Activated CD8-positive, alpha-beta T cell treated with anti-CD3 and anti-CD28 coated beads for 36 hours (primary cell): ENCODE measurements around the gene KCNH4. TPM values are rescaled to one million over a fixed set of nuclear protein-coding genes. Genes with fewer than 3 reads are reported as not detected.

Source experiments
- ATAC-seq: fragments of 200-7000 bp; cut with Tn5 transposase; one replicate; pipeline ENCODE4 v1.10.0; 2021; ENCODE audit warnings: mild to moderate bottlenecking, moderate library complexity
- CTCF ChIA-PET: fragments of 350-600 bp; sonication (Branson Sonifier 250); formaldehyde crosslinking; loops from one replicate; lab custom pipeline; 2021; ENCODE audit warnings: antibody characterized with exemption; lab: Charles Lee
- POLR2A ChIA-PET: fragments of 350-600 bp; sonication (Branson Sonifier 250); formaldehyde crosslinking; loops from one replicate; lab custom pipeline; 2021; ENCODE audit warnings: antibody characterized with exemption; lab: Charles Lee
- DNase-seq: peaks from one replicate; pipeline ENCODE4 v3.0.0-alpha.2; 2020
- H3K27ac Mint-ChIP-seq: one replicate; pipeline ENCODE4 v1.8.0; 2021; ENCODE audit warnings: mild to moderate bottlenecking, mixed read lengths
- H3K27me3 Mint-ChIP-seq: one replicate; pipeline ENCODE4 v1.8.0; 2021; ENCODE audit warnings: mixed read lengths
- H3K36me3 Mint-ChIP-seq: one replicate; pipeline ENCODE4 v1.8.0; 2021; ENCODE audit warnings: low read depth, mixed read lengths
- H3K4me1 Mint-ChIP-seq: one replicate; pipeline ENCODE4 v1.8.0; 2021; ENCODE audit warnings: low read depth, mixed read lengths
- H3K4me3 Mint-ChIP-seq: one replicate; pipeline ENCODE4 v1.8.0; 2021; ENCODE audit warnings: mild to moderate bottlenecking, moderate library complexity, mixed read lengths
- H3K9me3 Mint-ChIP-seq: one replicate; pipeline ENCODE4 v1.8.0; 2021; ENCODE audit warnings: mixed read lengths
- intact Hi-C: fragments of 100-400 bp; cut with micrococcal nuclease; formaldehyde crosslinking; loops from one replicate; pipeline ENCODE4 v1.10.0; 2022
- total RNA-seq, 2 experiments: library from RNA; stranded (reverse); gene quantifications; one replicate each; pipeline ENCODE4 v1.2.3, GENCODE V29; 2021
- TF ChIP-seq, protein P1 (sequence below): fragments of 200-600 bp; IDR thresholded peaks from one replicate; pipeline ENCODE4 v1.8.0; 2022; ENCODE audit warnings: antibody characterized with exemption, mild to moderate bottlenecking

KCNH4 gene
- total RNA-seq, 2 experiments from 2014 or later, result 0.38 to 0.43 TPM

DNA sequence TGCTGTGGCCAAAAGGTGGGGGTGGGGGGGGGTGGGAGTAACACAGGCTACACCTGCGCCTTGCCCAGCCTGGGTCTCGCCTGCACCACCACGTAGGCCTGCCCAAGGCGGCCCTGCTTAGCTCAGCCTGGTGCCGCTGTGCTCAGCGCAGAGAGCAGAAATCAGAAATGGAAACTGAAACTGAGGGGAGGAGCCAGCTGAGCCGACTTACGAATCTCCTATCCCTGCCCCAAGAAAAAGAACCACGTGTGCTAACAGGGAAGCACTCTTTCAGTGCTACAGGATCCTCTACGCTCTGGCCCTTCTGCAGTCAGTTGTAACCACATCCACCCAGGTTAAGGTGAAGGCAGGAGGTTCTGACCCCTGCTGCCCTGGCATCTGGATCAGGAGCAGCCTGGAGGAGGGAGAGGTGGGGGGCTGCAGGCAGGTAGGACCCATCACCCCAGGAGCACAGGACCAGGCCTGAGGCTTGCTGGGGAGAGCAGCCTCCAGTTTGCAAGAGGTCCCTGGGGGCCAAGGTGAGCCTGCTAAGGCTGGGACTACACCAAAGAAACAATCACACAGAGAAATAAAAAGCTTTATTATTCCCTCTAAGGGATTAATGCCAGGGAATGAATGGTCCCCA lies 68.3 kb downstream of the KCNH4 start, which contains the start of gene DHX58:
TSS of gene DHX58 (minus strand) at position 163 of the 625 bp plus-strand sequence. CDS start 822 bp downstream, outside the sequence.
- intact Hi-C loops, result loop anchor here (5.0 kb wide), 1 partner anchor 90 kb away; the partner anchor contains the start of gene NKIRAS2
- ChIA-PET CTCF (interaction anchor here (0.8 to 14.3 kb wide), 16 partner anchors 11 to 404 kb away, joined by 3 to 110 read pairs (median 4); partner anchors contain the start of genes CNP, DNAJC7, NKIRAS2 and ZNF385C), POLR2A (interaction anchor here (0.6 to 4.1 kb wide), 16 partner anchors 9 to 206 kb away, joined by 3 to 36 read pairs (median 4); partner anchors contain the start of genes CNP, DNAJC7, HSPB9 and NKIRAS2)
- Mint-ChIP-seq H3K4me3 (peak within 1 kb of the TSS; percentile 79), H3K4me1 (peaks cover 30% of the 10 kb centered on the region), H3K9me3 (no peaks in the 10 kb centered on the region), H3K36me3 (peaks cover 34% of the 10 kb centered on the region), H3K27me3 (no peaks in the 10 kb centered on the region), H3K27ac (peak within 1 kb of the TSS; percentile 92)
- DNase-seq (peak; percentile 89), ATAC-seq (peak; percentile 82)
- TF ChIP-seq, protein P1, sequence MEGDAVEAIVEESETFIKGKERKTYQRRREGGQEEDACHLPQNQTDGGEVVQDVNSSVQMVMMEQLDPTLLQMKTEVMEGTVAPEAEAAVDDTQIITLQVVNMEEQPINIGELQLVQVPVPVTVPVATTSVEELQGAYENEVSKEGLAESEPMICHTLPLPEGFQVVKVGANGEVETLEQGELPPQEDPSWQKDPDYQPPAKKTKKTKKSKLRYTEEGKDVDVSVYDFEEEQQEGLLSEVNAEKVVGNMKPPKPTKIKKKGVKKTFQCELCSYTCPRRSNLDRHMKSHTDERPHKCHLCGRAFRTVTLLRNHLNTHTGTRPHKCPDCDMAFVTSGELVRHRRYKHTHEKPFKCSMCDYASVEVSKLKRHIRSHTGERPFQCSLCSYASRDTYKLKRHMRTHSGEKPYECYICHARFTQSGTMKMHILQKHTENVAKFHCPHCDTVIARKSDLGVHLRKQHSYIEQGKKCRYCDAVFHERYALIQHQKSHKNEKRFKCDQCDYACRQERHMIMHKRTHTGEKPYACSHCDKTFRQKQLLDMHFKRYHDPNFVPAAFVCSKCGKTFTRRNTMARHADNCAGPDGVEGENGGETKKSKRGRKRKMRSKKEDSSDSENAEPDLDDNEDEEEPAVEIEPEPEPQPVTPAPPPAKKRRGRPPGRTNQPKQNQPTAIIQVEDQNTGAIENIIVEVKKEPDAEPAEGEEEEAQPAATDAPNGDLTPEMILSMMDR, result no peak

DNA sequence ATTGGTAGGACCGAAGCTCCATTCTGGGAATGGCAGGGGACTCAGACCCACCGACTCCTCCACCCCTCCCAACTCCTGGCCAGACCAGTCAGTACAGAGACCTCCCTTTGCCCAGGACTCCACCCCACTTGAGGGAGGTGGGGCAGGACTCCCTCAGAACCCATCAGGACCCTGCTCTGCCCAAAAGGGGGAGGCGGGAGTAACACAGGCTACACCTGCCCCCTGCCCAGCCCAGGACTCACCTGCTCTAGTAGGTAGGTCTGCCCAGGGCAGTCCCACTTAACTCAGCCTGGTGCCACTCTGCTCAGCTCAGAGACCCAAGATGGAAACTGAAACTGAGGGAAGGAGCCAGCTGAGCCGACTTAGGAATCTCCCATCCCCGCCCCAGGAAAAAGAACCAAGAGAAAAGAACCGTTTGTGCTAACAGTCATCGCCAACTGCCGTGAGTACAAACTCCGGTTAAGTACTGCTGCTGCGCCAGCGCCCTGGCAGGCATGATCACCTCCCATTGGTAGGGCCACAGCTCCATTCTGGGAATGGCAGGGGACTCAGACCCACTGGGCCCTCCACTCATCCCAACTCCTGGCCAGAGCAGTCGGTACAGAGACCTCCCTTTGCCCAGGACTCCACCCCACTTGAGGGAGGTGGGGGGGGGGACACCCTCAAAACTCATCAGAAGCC lies 68.9 kb downstream of the KCNH4 start:
- POLR2A ChIA-PET, result interaction anchor here (0.7 to 4.1 kb wide), 13 partner anchors 9 to 207 kb away, joined by 3 to 36 read pairs (median 6); partner anchors contain the start of genes DNAJC7, HSPB9, KAT2A and NKIRAS2
- CTCF ChIA-PET, result interaction anchor here (1.0 to 14.3 kb wide), 13 partner anchors 10 to 405 kb away, joined by 3 to 110 read pairs (median 5); partner anchors contain the start of genes DNAJC7, NKIRAS2 and ZNF385C
- ATAC-seq (peak; percentile 11), DNase-seq (peak; percentile 49)
- H3K4me1 Mint-ChIP-seq, result peaks cover 27% of the 10 kb centered on the region
- intact Hi-C loops, result loop anchor here (5.0 kb wide), 1 partner anchor 90 kb away; the partner anchor contains the start of gene NKIRAS2
- H3K27ac Mint-ChIP-seq, result peak overlapping the region; percentile 92
- H3K9me3 Mint-ChIP-seq, result no peaks in the 10 kb centered on the region
- H3K36me3 Mint-ChIP-seq, result peaks cover 28% of the 10 kb centered on the region
- H3K27me3 Mint-ChIP-seq, result no peaks in the 10 kb centered on the region
- H3K4me3 Mint-ChIP-seq, result peak overlapping the region; percentile 79
- TF ChIP-seq, protein P1, result no peak

DNA sequence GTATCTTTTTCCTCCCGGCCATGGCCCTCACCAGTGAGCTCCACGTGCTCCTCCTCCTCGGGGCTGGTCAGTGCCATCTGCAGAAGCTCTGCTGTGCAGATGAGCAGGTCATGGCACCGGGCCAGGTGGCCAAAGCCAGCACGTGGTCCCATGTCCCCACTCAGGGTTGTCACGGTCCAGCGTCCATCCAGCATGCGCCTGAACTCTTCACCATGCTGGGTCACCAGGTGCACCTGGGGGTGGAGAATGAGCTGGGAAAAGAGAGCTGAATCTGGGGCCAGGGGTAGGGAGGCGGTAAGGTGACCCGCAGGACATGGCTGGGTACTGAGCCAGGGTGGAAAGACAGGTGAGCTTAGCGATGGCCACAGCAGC lies 69.7 kb downstream of the KCNH4 start:
- POLR2A ChIA-PET, result interaction anchor here (0.7 to 4.1 kb wide), 11 partner anchors 8 to 145 kb away, joined by 3 to 36 read pairs (median 4); partner anchors contain the start of genes CNP, DNAJC7, HSPB9 and KAT2A
- DNase-seq (no peak), ATAC-seq (no peak)
- CTCF ChIA-PET, result interaction anchor here (0.7 to 14.3 kb wide), 12 partner anchors 10 to 406 kb away, joined by 3 to 110 read pairs (median 5); partner anchors contain the start of genes CNP, DNAJC7, NKIRAS2 and ZNF385C
- peak overlapping the region; percentile 79 for H3K4me3 Mint-ChIP-seq
- peaks cover 24% of the 10 kb centered on the region for H3K4me1 Mint-ChIP-seq
- peaks cover 25% of the 10 kb centered on the region for H3K36me3 Mint-ChIP-seq
- H3K9me3 Mint-ChIP-seq, result no peaks in the 10 kb centered on the region
- peak overlapping the region; percentile 92 for H3K27ac Mint-ChIP-seq
- H3K27me3 Mint-ChIP-seq, result no peaks in the 10 kb centered on the region
- TF ChIP-seq, protein P1, result no peak
- intact Hi-C loops, result loop anchor here (5.0 kb wide), 1 partner anchor 89 kb away; the partner anchor contains the start of gene NKIRAS2

DNA sequence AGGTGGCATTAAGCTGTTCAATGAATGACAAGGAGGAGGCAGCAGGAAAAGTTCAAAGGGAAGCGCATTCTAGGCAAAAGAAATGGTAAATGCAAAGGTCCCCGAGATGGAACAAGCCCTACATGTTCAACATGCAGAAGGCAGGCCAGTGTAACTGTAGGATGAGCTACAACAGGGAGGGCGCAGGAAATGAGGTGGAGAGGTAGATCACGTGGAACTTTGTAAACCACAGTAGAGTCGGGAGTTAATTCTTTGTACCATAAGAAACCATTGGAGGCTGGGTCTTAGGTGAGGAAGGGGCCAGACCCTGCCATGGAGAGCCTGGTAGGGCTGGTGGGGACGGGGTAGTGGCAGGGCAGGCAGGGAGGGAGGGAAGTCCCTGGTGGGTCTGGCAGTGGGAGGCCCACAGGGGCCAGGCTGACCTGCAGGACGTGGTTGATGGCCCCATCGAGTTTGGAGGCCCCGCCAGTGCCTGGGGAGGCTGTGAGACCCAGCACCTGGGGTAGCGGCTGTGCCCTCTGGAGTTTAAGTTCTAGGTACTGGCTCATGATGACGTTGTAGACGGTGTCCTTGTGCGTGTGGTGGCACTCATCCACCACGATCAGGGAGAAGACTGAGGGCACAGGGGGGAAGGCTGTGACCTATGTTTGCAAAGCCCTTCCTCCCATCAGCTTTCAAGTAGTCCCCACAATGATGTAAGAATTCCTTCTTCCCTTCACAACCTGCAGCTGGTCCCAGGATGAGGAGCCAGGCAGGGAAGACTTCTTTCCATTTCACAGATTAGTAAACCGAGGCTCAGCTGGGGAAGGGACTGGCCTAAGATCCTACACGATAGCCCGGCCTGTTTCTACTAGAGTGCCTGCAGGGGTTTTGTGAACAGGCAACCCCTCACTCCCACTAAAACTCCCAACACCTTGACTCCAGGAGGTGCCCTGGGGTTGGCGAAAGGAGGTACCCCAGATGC lies 70.4 kb downstream of the KCNH4 start:
- H3K4me1 Mint-ChIP-seq, result peaks cover 24% of the 10 kb centered on the region
- H3K4me3 Mint-ChIP-seq, result peak overlapping the region; percentile 79
- POLR2A ChIA-PET, result interaction anchor here (0.7 to 4.1 kb wide), 7 partner anchors 11 to 145 kb away, joined by 3 to 36 read pairs (median 5); partner anchors contain the start of genes CNP, DNAJC7, HSPB9 and KAT2A

More for the DNA sequence above, 70.4 kb downstream of the KCNH4 start:
- TF ChIP-seq, protein P1, result no peak
- Mint-ChIP-seq H3K36me3 (peaks cover 25% of the 10 kb centered on the region), H3K27me3 (no peaks in the 10 kb centered on the region), H3K27ac (peak overlapping the region; percentile 9), H3K9me3 (no peaks in the 10 kb centered on the region)
- CTCF ChIA-PET, result interaction anchor here (0.7 to 14.3 kb wide), 13 partner anchors 8 to 147 kb away, joined by 3 to 110 read pairs (median 6); partner anchors contain the start of genes CNP, DNAJC7, NKIRAS2 and ZNF385C
- DNase-seq, result no peak
- intact Hi-C loops, result loop anchor here (5.0 kb wide), 1 partner anchor 88 kb away; the partner anchor contains the start of gene NKIRAS2
- no peak for ATAC-seq
